Measurements from ENCODE around the gene NPC1.

NPC1 gene

GRCh38 chr18:23595591-23595990, 9.3 kb upstream of the NPC1 start:
- H3K27me3 ChIP-seq (ENCODE audit: insufficient read depth, low read length): peaks cover 6% of the 10 kb centered on the region
- H2AFZ ChIP-seq (ENCODE audit: low read depth, low read length): no peak overlapping the region
- no peak overlapping the region for H3K4me3 ChIP-seq (ENCODE audit: low read length)
- H3K36me3 ChIP-seq (ENCODE audit: insufficient read depth, low read length): no peaks in the 10 kb centered on the region
- no peaks in the 10 kb centered on the region for H3K4me1 ChIP-seq (ENCODE audit: insufficient read depth, low read length)
- no peaks in the 10 kb centered on the region for H3K9me3 ChIP-seq (ENCODE audit: low read length)

DNA sequence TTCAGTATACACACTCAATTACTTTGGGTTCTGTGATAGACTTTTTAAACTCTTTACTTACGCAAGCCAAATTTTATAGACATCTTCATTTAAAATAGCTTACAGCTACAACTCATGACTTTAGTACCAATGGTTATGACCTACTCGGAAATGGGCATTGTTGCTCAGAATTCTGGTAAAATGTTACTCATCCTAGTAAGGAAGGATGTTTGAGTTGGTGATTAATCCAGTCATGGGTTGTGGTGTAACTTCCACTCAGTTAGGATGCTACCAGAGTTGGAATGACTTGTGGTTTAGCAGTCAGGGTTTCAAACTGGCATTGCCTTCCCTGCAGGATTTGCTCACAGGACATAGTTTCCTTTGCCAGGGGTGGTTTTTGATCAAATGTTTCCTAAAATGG, 7.4 kb upstream of the NPC1 start:
- Histone ChIP-seq H2AFZ (ENCODE audit: low read depth, low read length) (no peak overlapping the region), H3K4me3 (ENCODE audit: low read length) (no peak overlapping the region), H3K27me3 (ENCODE audit: insufficient read depth, low read length) (peaks cover 6% of the 10 kb centered on the region), H3K4me1 (ENCODE audit: insufficient read depth, low read length) (peaks cover 2% of the 10 kb centered on the region), H3K9me3 (ENCODE audit: low read length) (no peaks in the 10 kb centered on the region), H3K36me3 (ENCODE audit: insufficient read depth, low read length) (no peaks in the 10 kb centered on the region)

DNA sequence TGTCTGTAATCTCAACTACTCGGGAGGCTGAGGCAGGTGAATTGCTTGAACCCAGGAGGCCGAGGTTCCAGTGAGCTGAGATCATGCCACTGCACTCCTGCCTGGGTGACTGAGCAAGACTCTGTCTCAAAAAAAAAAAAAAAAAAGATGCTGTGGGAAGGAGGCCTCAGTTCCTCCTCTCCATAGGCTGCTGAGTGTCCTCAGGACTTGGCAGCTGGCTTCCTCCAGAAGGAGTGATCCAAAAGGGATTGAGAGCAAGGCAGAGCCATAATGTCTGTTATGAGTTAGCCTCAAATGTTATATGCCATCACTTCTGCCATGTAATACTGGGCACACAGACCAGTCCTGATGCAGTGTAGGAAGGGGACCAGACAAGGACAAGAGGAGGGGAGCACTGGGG, 6.6 kb upstream of the NPC1 start:
- H3K4me3 ChIP-seq (ENCODE audit: low read length): no peak overlapping the region

DNA sequence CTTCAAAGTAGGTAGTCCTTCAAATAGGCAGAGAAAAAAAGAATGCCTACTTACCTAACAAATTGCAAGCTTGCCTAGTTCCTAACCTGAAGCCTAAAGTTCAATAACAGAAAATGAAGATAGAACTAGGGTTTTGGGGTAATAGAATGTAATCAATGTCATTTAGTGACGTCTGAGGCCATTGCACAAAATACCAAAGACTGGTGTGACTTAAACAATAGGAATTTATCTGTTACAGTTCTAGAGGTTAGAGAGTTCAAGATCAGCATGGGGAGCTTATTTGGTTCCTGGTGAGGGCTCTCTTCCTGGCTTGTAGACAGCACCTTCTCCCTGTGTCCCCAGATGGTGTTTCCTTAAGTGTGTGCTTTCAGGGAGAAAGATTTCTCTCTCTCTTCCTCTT, 4.7 kb upstream of the NPC1 start:
- peaks cover 5% of the 10 kb centered on the region for H3K4me1 ChIP-seq (ENCODE audit: insufficient read depth, low read length)
- H3K4me3 ChIP-seq (ENCODE audit: low read length): no peak overlapping the region
- no peaks in the 10 kb centered on the region for H3K9me3 ChIP-seq (ENCODE audit: low read length)
- no peaks in the 10 kb centered on the region for H3K36me3 ChIP-seq (ENCODE audit: insufficient read depth, low read length)
- peaks cover 2% of the 10 kb centered on the region for H3K27me3 ChIP-seq (ENCODE audit: insufficient read depth, low read length)
- no peak overlapping the region for H2AFZ ChIP-seq (ENCODE audit: low read depth, low read length)

More for the DNA sequence above, 6.6 kb upstream of the NPC1 start:
- Histone ChIP-seq H3K9me3 (ENCODE audit: low read length) (no peaks in the 10 kb centered on the region), H3K4me1 (ENCODE audit: insufficient read depth, low read length) (peaks cover 2% of the 10 kb centered on the region), H2AFZ (ENCODE audit: low read depth, low read length) (no peak overlapping the region), H3K27me3 (ENCODE audit: insufficient read depth, low read length) (peaks cover 6% of the 10 kb centered on the region), H3K36me3 (ENCODE audit: insufficient read depth, low read length) (no peaks in the 10 kb centered on the region)

- Histone ChIP-seq H3K4me3 (ENCODE audit: low read length) (no peak overlapping the region), H3K27me3 (ENCODE audit: insufficient read depth, low read length) (peaks cover 2% of the 10 kb centered on the region), H3K36me3 (ENCODE audit: insufficient read depth, low read length) (no peaks in the 10 kb centered on the region), H3K9me3 (ENCODE audit: low read length) (no peaks in the 10 kb centered on the region), H3K4me1 (ENCODE audit: insufficient read depth, low read length) (peaks cover 10% of the 10 kb centered on the region), H2AFZ (ENCODE audit: low read depth, low read length) (no peak overlapping the region)
Observed at GRCh38 chr18:23588836-23589560, 2.7 kb upstream of the NPC1 start.

GRCh38 chr18:23587220-23587642, 925 bp upstream of the NPC1 start:
- Histone ChIP-seq H3K36me3 (ENCODE audit: insufficient read depth, low read length) (no peaks in the 10 kb centered on the region), H3K9me3 (ENCODE audit: low read length) (no peaks in the 10 kb centered on the region), H2AFZ (ENCODE audit: low read depth, low read length) (peak overlapping the region; percentile 100), H3K27me3 (ENCODE audit: insufficient read depth, low read length) (peaks cover 2% of the 10 kb centered on the region), H3K4me3 (ENCODE audit: low read length) (peak overlapping the region; percentile 87), H3K4me1 (ENCODE audit: insufficient read depth, low read length) (peaks cover 21% of the 10 kb centered on the region)

DNA sequence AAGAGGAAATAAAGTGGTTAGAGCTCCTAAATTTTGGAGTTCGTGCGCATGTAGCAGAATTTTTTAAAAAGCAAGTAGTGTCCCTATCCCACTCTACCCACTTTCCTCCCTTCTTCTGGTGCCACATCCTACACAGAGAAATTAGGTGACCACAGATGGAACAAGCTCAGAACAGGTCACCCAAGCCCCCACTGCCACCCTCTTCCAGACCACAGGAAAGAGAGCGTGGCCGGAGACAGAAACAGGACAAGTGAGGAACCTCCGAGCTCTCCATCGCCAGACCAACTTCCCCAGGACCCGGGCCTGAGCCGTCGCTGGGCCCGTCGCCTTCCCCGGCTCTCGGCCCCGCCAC, 433 bp downstream of the NPC1 start:
- Histone ChIP-seq H3K27me3 (ENCODE audit: insufficient read depth, low read length) (no peaks in the 10 kb centered on the region), H3K4me1 (ENCODE audit: insufficient read depth, low read length) (peaks cover 21% of the 10 kb centered on the region), H2AFZ (ENCODE audit: low read depth, low read length) (peak overlapping the region; percentile 100)

GRCh38 chr18:23585007-23585871, 1.1 kb downstream of the NPC1 start:
- peak overlapping the region; percentile 87 for H3K4me3 ChIP-seq (ENCODE audit: low read length)

More for the DNA sequence above, 433 bp downstream of the NPC1 start:
- H3K4me3 ChIP-seq (ENCODE audit: low read length): peak overlapping the region; percentile 87
- H3K9me3 ChIP-seq (ENCODE audit: low read length): no peaks in the 10 kb centered on the region
- H3K36me3 ChIP-seq (ENCODE audit: insufficient read depth, low read length): no peaks in the 10 kb centered on the region

GRCh38 chr18:23584019-23584983, 2.0 kb downstream of the NPC1 start:
- H3K4me1 ChIP-seq (ENCODE audit: insufficient read depth, low read length): peaks cover 24% of the 10 kb centered on the region
- H2AFZ ChIP-seq (ENCODE audit: low read depth, low read length): no peak overlapping the region
- H3K4me3 ChIP-seq (ENCODE audit: low read length): no peak overlapping the region
- H3K36me3 ChIP-seq (ENCODE audit: insufficient read depth, low read length): peaks cover 2% of the 10 kb centered on the region
- H3K9me3 ChIP-seq (ENCODE audit: low read length): no peaks in the 10 kb centered on the region
- no peaks in the 10 kb centered on the region for H3K27me3 ChIP-seq (ENCODE audit: insufficient read depth, low read length)

More at GRCh38 chr18:23585007-23585871, 1.1 kb downstream of the NPC1 start:
- peaks cover 2% of the 10 kb centered on the region for H3K36me3 ChIP-seq (ENCODE audit: insufficient read depth, low read length)
- no peaks in the 10 kb centered on the region for H3K27me3 ChIP-seq (ENCODE audit: insufficient read depth, low read length)
- H3K9me3 ChIP-seq (ENCODE audit: low read length): no peaks in the 10 kb centered on the region
- peaks cover 24% of the 10 kb centered on the region for H3K4me1 ChIP-seq (ENCODE audit: insufficient read depth, low read length)
- H2AFZ ChIP-seq (ENCODE audit: low read depth, low read length): peak overlapping the region; percentile 100

GRCh38 chr18:23583071-23583865, 3.0 kb downstream of the NPC1 start:
- peaks cover 2% of the 10 kb centered on the region for H3K36me3 ChIP-seq (ENCODE audit: insufficient read depth, low read length)
- H2AFZ ChIP-seq (ENCODE audit: low read depth, low read length): no peak overlapping the region
- no peak overlapping the region for H3K4me3 ChIP-seq (ENCODE audit: low read length)
- H3K4me1 ChIP-seq (ENCODE audit: insufficient read depth, low read length): peaks cover 22% of the 10 kb centered on the region
- no peaks in the 10 kb centered on the region for H3K27me3 ChIP-seq (ENCODE audit: insufficient read depth, low read length)
- no peaks in the 10 kb centered on the region for H3K9me3 ChIP-seq (ENCODE audit: low read length)

DNA sequence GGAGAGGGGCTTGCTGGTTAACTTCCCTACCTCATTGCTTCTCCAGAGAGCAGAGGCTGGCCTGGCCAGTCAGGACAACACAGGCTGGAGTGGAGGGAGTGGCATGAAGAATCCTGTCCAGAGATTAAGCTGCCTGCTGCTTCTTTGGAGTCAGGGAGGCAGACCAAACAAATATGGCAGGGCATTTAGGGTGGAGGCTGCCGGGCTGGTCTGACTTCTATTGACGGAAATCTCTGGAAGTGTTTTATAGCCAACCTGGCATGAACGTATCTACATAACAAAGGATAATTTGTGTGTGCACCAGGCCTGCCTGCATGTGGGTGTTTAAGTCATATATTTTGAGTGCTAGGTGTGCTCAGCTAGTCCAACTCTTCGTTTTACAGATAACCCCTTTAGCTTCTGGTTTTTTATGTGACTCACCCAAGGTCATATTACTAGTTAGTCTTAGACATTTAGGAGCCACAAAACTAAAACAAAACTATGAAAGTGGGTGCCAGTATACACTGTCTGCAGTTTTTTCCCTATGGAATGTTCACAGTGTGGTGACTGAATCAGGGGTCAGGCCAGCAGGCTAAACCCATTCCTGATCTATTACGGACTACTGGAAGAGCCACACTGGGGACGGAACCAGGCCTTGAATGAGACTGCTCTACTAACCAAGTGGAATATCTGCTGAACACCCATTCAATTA, 5.5 kb downstream of the NPC1 start:
- Histone ChIP-seq H3K9me3 (ENCODE audit: low read length) (no peaks in the 10 kb centered on the region), H3K36me3 (ENCODE audit: insufficient read depth, low read length) (peaks cover 7% of the 10 kb centered on the region), H3K4me1 (ENCODE audit: insufficient read depth, low read length) (peaks cover 19% of the 10 kb centered on the region), H2AFZ (ENCODE audit: low read depth, low read length) (no peak overlapping the region), H3K27me3 (ENCODE audit: insufficient read depth, low read length) (no peaks in the 10 kb centered on the region), H3K4me3 (ENCODE audit: low read length) (no peak overlapping the region)

Data from neuron (in vitro differentiated cells).